ENCODE measurements around the gene ZNF316. TPM values are rescaled to one million over a fixed set of nuclear protein-coding genes. Genes with fewer than 3 reads are reported as not detected.

ZNF316 gene
- total RNA-seq, 1 donor from 2014 or later, result 43.8 TPM

- Mint-ChIP-seq H3K27me3 (ENCODE audit: low read depth) (peaks cover 4% of the 10 kb centered on the region), H3K9me3 (no peaks in the 10 kb centered on the region), H3K36me3 (ENCODE audit: low read depth) (peaks cover 8% of the 10 kb centered on the region), H3K4me3 (no peak overlapping the region), H3K27ac (ENCODE audit: unreplicated experiment) (no peak overlapping the region), H3K4me1 (no peaks in the 10 kb centered on the region)
- TF ChIP-seq CTCF (conservative IDR thresholded peaks at IDR 0.05), result no peak
- DNase-seq (ENCODE audit: low read depth, low spot score), result no peak
Measured at GRCh38 chr7:6608794-6609193, 28.3 kb upstream of the ZNF316 start.

DNA sequence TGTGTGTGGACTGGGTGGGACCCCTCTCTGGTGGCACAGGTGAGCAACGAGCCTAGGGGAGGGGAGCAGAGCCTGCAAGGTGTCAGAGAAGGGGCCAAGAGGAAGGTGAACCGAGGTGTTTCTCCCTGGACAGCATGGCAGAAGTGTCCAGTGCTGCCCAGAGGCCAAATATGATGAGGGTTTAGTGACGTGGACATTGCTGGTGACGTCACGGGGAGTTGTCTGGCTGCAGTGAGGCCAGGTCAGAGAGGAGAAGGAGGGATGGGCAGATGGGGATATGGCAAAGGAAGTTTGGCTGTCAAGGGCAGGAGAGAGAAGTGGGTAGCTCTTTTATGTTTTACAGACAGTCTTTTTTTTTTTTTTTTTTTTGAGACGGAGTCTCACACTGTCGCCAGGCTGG is 24.3 kb upstream of the ZNF316 start:
- peaks cover 9% of the 10 kb centered on the region for H3K4me1 Mint-ChIP-seq
- no peak for TF ChIP-seq CTCF (conservative IDR thresholded peaks at IDR 0.05)
- peaks cover 4% of the 10 kb centered on the region for H3K36me3 Mint-ChIP-seq (ENCODE audit: low read depth)
- peak overlapping the region; percentile 73 for H3K4me3 Mint-ChIP-seq
- DNase-seq (ENCODE audit: low read depth, low spot score), result no peak
- no peak overlapping the region for H3K27ac Mint-ChIP-seq (ENCODE audit: unreplicated experiment)
- no peaks in the 10 kb centered on the region for H3K9me3 Mint-ChIP-seq
- H3K27me3 Mint-ChIP-seq (ENCODE audit: low read depth), result peaks cover 4% of the 10 kb centered on the region

- H3K4me1 Mint-ChIP-seq, result peaks cover 9% of the 10 kb centered on the region
- H3K9me3 Mint-ChIP-seq, result no peaks in the 10 kb centered on the region
- TF ChIP-seq CTCF (conservative IDR thresholded peaks at IDR 0.05), result no peak
- DNase-seq (ENCODE audit: low read depth, low spot score), result no peak
- H3K36me3 Mint-ChIP-seq (ENCODE audit: low read depth), result peaks cover 4% of the 10 kb centered on the region
- H3K27ac Mint-ChIP-seq (ENCODE audit: unreplicated experiment), result no peak overlapping the region
- peak overlapping the region; percentile 54 for H3K4me3 Mint-ChIP-seq
- H3K27me3 Mint-ChIP-seq (ENCODE audit: low read depth), result peaks cover 4% of the 10 kb centered on the region
Measured at GRCh38 chr7:6613706-6614105, 23.4 kb upstream of the ZNF316 start.

GRCh38 chr7:6614953-6615722 is 22.0 kb upstream of the ZNF316 start, which contains the start of gene ZNF853:
Gene ZNF853 (plus strand): TSS chr7:6615610. CDS start chr7:6616175, 565 bp downstream.
- TF ChIP-seq CTCF (conservative IDR thresholded peaks at IDR 0.05), result no peak
- peaks cover 4% of the 10 kb centered on the region for H3K27me3 Mint-ChIP-seq (ENCODE audit: low read depth)
- peak; percentile 35 for DNase-seq (ENCODE audit: low read depth, low spot score)
- no peak within 1 kb of the TSS for H3K27ac Mint-ChIP-seq (ENCODE audit: unreplicated experiment)
- H3K4me3 Mint-ChIP-seq, result peak within 1 kb of the TSS; percentile 85
- H3K36me3 Mint-ChIP-seq (ENCODE audit: low read depth), result peaks cover 4% of the 10 kb centered on the region
- no peaks in the 10 kb centered on the region for H3K9me3 Mint-ChIP-seq
- H3K4me1 Mint-ChIP-seq, result peaks cover 9% of the 10 kb centered on the region

DNA sequence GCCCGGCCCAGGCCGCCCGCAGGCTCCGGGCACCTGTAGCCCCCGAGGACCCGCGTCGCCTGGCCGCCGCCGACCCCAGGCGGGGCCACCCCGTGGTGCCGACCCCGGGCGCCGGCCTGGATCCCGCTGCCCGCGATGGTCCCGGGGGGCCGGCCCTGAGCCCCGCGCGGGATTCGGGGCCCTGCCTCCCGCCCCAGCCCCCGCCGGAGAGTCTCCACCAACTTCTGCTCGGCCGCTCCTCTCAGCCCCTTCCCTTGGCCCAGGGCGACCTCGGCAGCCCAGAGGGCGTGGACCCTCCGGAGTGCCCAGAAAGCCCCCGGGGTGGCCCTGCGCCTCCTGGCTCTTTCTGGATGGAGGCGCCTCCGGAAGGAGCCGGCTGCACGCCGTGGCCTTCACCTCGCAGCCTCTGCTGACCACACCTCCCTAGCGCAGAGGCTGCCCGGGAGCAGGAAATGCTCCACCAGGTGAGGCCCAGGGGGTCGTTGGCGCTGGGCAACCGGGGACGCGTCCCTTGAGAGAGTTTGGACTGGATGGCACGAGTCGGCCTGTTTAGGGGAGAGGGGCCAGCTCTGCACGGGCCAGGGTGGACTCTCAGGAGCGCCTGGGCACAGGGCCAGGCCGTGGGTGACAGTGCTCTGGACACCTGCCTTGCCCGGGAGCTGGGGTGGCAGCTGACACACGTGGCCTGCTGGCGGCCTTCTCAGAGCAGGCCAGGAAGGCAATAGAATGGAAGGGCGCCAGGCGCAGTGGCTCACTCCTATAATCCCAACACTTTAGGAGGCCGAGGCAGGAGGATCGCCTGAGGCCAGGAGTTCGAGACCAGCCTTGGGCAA is 21.2 kb upstream of the ZNF316 start:
- DNase-seq (ENCODE audit: low read depth, low spot score), result peak; percentile 18
- Mint-ChIP-seq H3K27ac (ENCODE audit: unreplicated experiment) (no peak overlapping the region), H3K4me3 (peak overlapping the region; percentile 57), H3K4me1 (peaks cover 9% of the 10 kb centered on the region), H3K36me3 (ENCODE audit: low read depth) (peaks cover 1% of the 10 kb centered on the region), H3K27me3 (ENCODE audit: low read depth) (peaks cover 4% of the 10 kb centered on the region), H3K9me3 (no peaks in the 10 kb centered on the region)
- no peak for TF ChIP-seq CTCF (conservative IDR thresholded peaks at IDR 0.05)

Measured in neural crest cell (in vitro differentiated cells).